HEK293 (cell line): Measurements from ENCODE around the gene SEPTIN5.

ENCODE experiments used
- CTCF ChIA-PET: fragments of 350-600 bp; formaldehyde crosslinking; extraction: SDS; loops from one replicate; lab custom pipeline; 2021; ENCODE audit warnings: antibody characterized with exemption; lab: Yijun Ruan, JAX
- POLR2A ChIA-PET: fragments of 300-600 bp; formaldehyde crosslinking; extraction: SDS; loops from one replicate; lab custom pipeline; 2020; ENCODE audit warnings: antibody characterized with exemption, inconsistent platforms; lab: Yijun Ruan, JAX
- H3K27ac ChIP-seq: fragments of 200-500 bp; sonication (Bioruptor generic); 2 replicates; pipeline ENCODE4 v1.5.1; 2014; ENCODE audit warnings: low read depth, low read length, control low read depth, inconsistent platforms; ENCODE audit errors: extremely low read depth
- H3K36me3 ChIP-seq, 2 experiments: fragments of 200-500 bp in 1 of 2; sonication (Bioruptor generic) in 1 of 2; 1 replicate in 1 of 2; 2 replicates in 1 of 2; pipeline ENCODE4 v1.5.1; 2014 to 2017; ENCODE audit warnings: inconsistent platforms in 2 of 2, low read length in 2 of 2; ENCODE audit not compliant: control insufficient read depth in 2 of 2, insufficient read depth in 1 of 2
- H3K4me1 ChIP-seq: fragments of 200-500 bp; sonication (Bioruptor generic); 2 replicates; pipeline ENCODE4 v1.5.1; 2014; ENCODE audit warnings: mild to moderate bottlenecking, low read length, inconsistent platforms; ENCODE audit not compliant: control insufficient read depth, insufficient read depth
- H3K4me3 ChIP-seq: 2 replicates; pipeline ENCODE4 v1.5.1; 2011; ENCODE audit warnings: low read depth, mild to moderate bottlenecking, control low read depth, low read length, moderate library complexity
- H3K9me3 ChIP-seq: fragments of 200-500 bp; sonication (Bioruptor generic); 2 replicates; pipeline ENCODE4 v1.5.1; 2014; ENCODE audit warnings: low read depth, low read length, inconsistent platforms; ENCODE audit not compliant: control insufficient read depth, insufficient read depth
- GLIS1 ChIP-seq: fragments of 450-650 bp; formaldehyde crosslinking; IDR thresholded peaks from 2 replicates; pipeline ENCODE4 v1.5.1; 2016; ENCODE audit warnings: missing biosample characterization, missing genetic modification characterization
- HOXC10 ChIP-seq: sonication (generic); formaldehyde crosslinking; IDR thresholded peaks from 2 replicates; pipeline ENCODE4 v1.8.1; 2023; ENCODE audit warnings: mild to moderate bottlenecking, missing genetic modification reagents
- IKZF3 ChIP-seq: fragments of 450-650 bp; IDR thresholded peaks from 2 replicates; pipeline ENCODE4 v1.5.0; 2018; ENCODE audit warnings: missing biosample characterization, mild to moderate bottlenecking, missing genetic modification characterization, moderate library complexity
- KLF8 ChIP-seq: fragments of 450-650 bp; formaldehyde crosslinking; IDR thresholded peaks from 2 replicates; pipeline ENCODE4 v1.5.1; 2016; ENCODE audit warnings: missing biosample characterization, missing genetic modification characterization
- KLF9 ChIP-seq: fragments of 450-650 bp; formaldehyde crosslinking; IDR thresholded peaks from 2 replicates; pipeline ENCODE4 v1.5.1; 2016; ENCODE audit warnings: missing biosample characterization, missing genetic modification characterization, low read depth
- PRDM4 ChIP-seq: fragments of 450-650 bp; formaldehyde crosslinking; IDR thresholded peaks from 2 replicates; pipeline ENCODE4 v1.5.1; 2017; ENCODE audit warnings: missing biosample characterization, missing genetic modification characterization
- SCRT1 ChIP-seq: fragments of 450-650 bp; formaldehyde crosslinking; IDR thresholded peaks from 2 replicates; pipeline ENCODE4 v1.5.1; 2016; ENCODE audit warnings: missing biosample characterization, missing genetic modification characterization, borderline replicate concordance
- TCF7L2 ChIP-seq: IDR thresholded peaks from 2 replicates; pipeline ENCODE4 v1.6.1; 2011; ENCODE audit warnings: low read depth, mild to moderate bottlenecking, inconsistent platforms, low read length, moderate library complexity, borderline replicate concordance
- YY2 ChIP-seq: fragments of 450-650 bp; formaldehyde crosslinking; IDR thresholded peaks from 2 replicates; pipeline ENCODE4 v1.5.1; 2016; ENCODE audit warnings: missing biosample characterization, missing genetic modification characterization
- ZBTB7A ChIP-seq: fragments of 450-650 bp; formaldehyde crosslinking; IDR thresholded peaks from 2 replicates; pipeline ENCODE4 v1.5.1; 2016; ENCODE audit warnings: low read depth, missing biosample characterization, missing genetic modification characterization
- ZBTB8A ChIP-seq: fragments of 450-650 bp; formaldehyde crosslinking; IDR thresholded peaks from 2 replicates; pipeline ENCODE4 v1.5.1; 2016; ENCODE audit warnings: missing biosample characterization, missing genetic modification characterization
- ZIC2 ChIP-seq: fragments of 450-650 bp; formaldehyde crosslinking; IDR thresholded peaks from 2 replicates; pipeline ENCODE4 v1.5.1; 2016; ENCODE audit warnings: missing biosample characterization, missing genetic modification characterization
- ZNF114 ChIP-seq: fragments of 450-650 bp; formaldehyde crosslinking; IDR thresholded peaks from 2 replicates; pipeline ENCODE4 v1.5.0; 2017; ENCODE audit warnings: missing biosample characterization, missing genetic modification characterization
- ZNF146 ChIP-seq: fragments of 450-650 bp; formaldehyde crosslinking; IDR thresholded peaks from 2 replicates; pipeline ENCODE4 v1.5.1; 2016; ENCODE audit warnings: missing biosample characterization, missing genetic modification characterization
- ZNF148 ChIP-seq: fragments of 450-650 bp; formaldehyde crosslinking; IDR thresholded peaks from 2 replicates; pipeline ENCODE4 v1.5.0; 2017; ENCODE audit warnings: missing biosample characterization, missing genetic modification characterization, borderline replicate concordance
- ZNF155 ChIP-seq: fragments of 450-650 bp; formaldehyde crosslinking; IDR thresholded peaks from 2 replicates; pipeline ENCODE4 v1.5.1; 2016; ENCODE audit warnings: missing biosample characterization, missing genetic modification characterization
- ZNF175 ChIP-seq: fragments of 450-650 bp; formaldehyde crosslinking; IDR thresholded peaks from 2 replicates; pipeline ENCODE4 v1.5.1; 2016; ENCODE audit warnings: missing biosample characterization, missing genetic modification characterization
- ZNF202 ChIP-seq: fragments of 450-650 bp; formaldehyde crosslinking; IDR thresholded peaks from 2 replicates; pipeline ENCODE4 v1.5.1; 2016; ENCODE audit warnings: missing biosample characterization, missing genetic modification characterization, borderline replicate concordance
- ZNF221 ChIP-seq: fragments of 450-650 bp; formaldehyde crosslinking; IDR thresholded peaks from 2 replicates; pipeline ENCODE4 v1.5.1; 2017; ENCODE audit warnings: missing biosample characterization, missing genetic modification characterization, borderline replicate concordance
- ZNF311 ChIP-seq: fragments of 450-650 bp; formaldehyde crosslinking; IDR thresholded peaks from 2 replicates; pipeline ENCODE4 v1.5.1; 2017; ENCODE audit warnings: missing biosample characterization, missing genetic modification characterization, borderline replicate concordance
- ZNF404 ChIP-seq: fragments of 450-650 bp; formaldehyde crosslinking; IDR thresholded peaks from 2 replicates; pipeline ENCODE4 v1.5.1; 2017; ENCODE audit warnings: missing biosample characterization, missing genetic modification characterization
- ZNF571 ChIP-seq: fragments of 450-650 bp; formaldehyde crosslinking; IDR thresholded peaks from 2 replicates; pipeline ENCODE4 v1.5.0; 2017; ENCODE audit warnings: missing biosample characterization, missing genetic modification characterization
- ZNF585B ChIP-seq: fragments of 450-650 bp; formaldehyde crosslinking; IDR thresholded peaks from 2 replicates; pipeline ENCODE4 v1.5.1; 2016; ENCODE audit warnings: missing biosample characterization, missing genetic modification characterization
- ZNF658 ChIP-seq: fragments of 450-650 bp; formaldehyde crosslinking; IDR thresholded peaks from 2 replicates; pipeline ENCODE4; 2016; ENCODE audit warnings: missing biosample characterization, missing genetic modification characterization
- ZNF791 ChIP-seq: fragments of 450-650 bp; formaldehyde crosslinking; IDR thresholded peaks from 2 replicates; pipeline ENCODE4 v1.5.1; 2016; ENCODE audit warnings: missing biosample characterization, missing genetic modification characterization
- ZNF830 ChIP-seq: fragments of 450-650 bp; IDR thresholded peaks from 2 replicates; pipeline ENCODE4 v1.5.0; 2018; ENCODE audit warnings: missing biosample characterization, missing genetic modification characterization, low read depth, mild to moderate bottlenecking, moderate library complexity
- ZNF837 ChIP-seq: fragments of 450-650 bp; formaldehyde crosslinking; IDR thresholded peaks from 2 replicates; pipeline ENCODE4 v1.5.1; 2016; ENCODE audit warnings: missing biosample characterization, missing genetic modification characterization
- ZXDB ChIP-seq: fragments of 450-650 bp; formaldehyde crosslinking; IDR thresholded peaks from 2 replicates; pipeline ENCODE4 v1.5.1; 2016; ENCODE audit warnings: missing biosample characterization, missing genetic modification characterization
- TF ChIP-seq, protein P1 (sequence below): fragments of 450-650 bp; formaldehyde crosslinking; optimal IDR thresholded peaks from 2 replicates; pipeline ENCODE3; 2016; ENCODE audit warnings: missing biosample characterization, mild to moderate bottlenecking, missing genetic modification characterization

Gene SEPTIN5

GRCh38 chr22:19718456-19719049, 4.2 kb downstream of the SEPTIN5 start:
- no peak overlapping the region; the same call in 1 of the 2 replicates for H3K27ac ChIP-seq
- ChIA-PET POLR2A (no interaction called here), CTCF (interaction anchor here (0.8 to 4.5 kb wide), 2 partner anchors 12 to 40 kb away, joined by 3 to 15 read pairs; no protein-coding TSS in a partner anchor)
- no peaks in the 10 kb centered on the region; the same call in 1 of the 2 replicates for H3K4me1 ChIP-seq
- TF ChIP-seq ZNF791 (no peak), ZNF837 (no peak), ZBTB8A (tag by site-specific recombination) (no peak), GLIS1 (peak; percentile 7; the same call in 1 of the 2 replicates), ZNF221 (no peak), ZNF175 (tag by site-specific recombination) (no peak), ZIC2 (tag by site-specific recombination) (peak; percentile 20; the same call in 1 of the 2 replicates), IKZF3 (tag by site-specific recombination) (no peak), HOXC10 (CRISPR knock-in tag) (no peak), PRDM4 (tag by site-specific recombination) (no peak), SCRT1 (no peak), ZNF202 (tag by site-specific recombination) (no peak), ZNF585B (tag by site-specific recombination) (no peak), ZNF404 (no peak), ZNF658 (tag by site-specific recombination) (no peak), ZNF114 (tag by site-specific recombination) (no peak), YY2 (no peak)
- TF ChIP-seq, protein P1, sequence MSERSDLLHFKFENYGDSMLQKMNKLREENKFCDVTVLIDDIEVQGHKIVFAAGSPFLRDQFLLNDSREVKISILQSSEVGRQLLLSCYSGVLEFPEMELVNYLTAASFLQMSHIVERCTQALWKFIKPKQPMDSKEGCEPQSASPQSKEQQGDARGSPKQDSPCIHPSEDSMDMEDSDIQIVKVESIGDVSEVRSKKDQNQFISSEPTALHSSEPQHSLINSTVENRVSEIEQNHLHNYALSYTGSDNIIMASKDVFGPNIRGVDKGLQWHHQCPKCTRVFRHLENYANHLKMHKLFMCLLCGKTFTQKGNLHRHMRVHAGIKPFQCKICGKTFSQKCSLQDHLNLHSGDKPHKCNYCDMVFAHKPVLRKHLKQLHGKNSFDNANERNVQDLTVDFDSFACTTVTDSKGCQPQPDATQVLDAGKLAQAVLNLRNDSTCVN (tag by site-specific recombination) = no peak
- TF ChIP-seq, all 188 proteins: peak for 2
- Histone ChIP-seq H3K36me3 (peaks cover 0 to 35% of the 10 kb centered on the region in 2 experiments; a peak in 1 of 3 replicates), H3K9me3 (no peaks in the 10 kb centered on the region), H3K4me3 (peak overlapping the region; percentile 44)

GRCh38 chr22:19719050-19719482, 4.8 kb downstream of the SEPTIN5 start:
- Histone ChIP-seq H3K27ac (no peak overlapping the region), H3K4me3 (no peak overlapping the region), H3K4me1 (no peaks in the 10 kb centered on the region; the same call in 1 of the 2 replicates), H3K9me3 (no peaks in the 10 kb centered on the region), H3K36me3 (peaks cover 0 to 35% of the 10 kb centered on the region in 2 experiments; a peak in 1 of 3 replicates)
- POLR2A ChIA-PET = no interaction called here
- CTCF ChIA-PET = interaction anchor here (0.8 to 4.5 kb wide), 3 partner anchors 11 to 191 kb away, joined by 3 to 15 read pairs (median 7); no protein-coding TSS in a partner anchor
- no peak for TF ChIP-seq ZNF155 (tag by site-specific recombination)
- TF ChIP-seq ZBTB7A (tag by site-specific recombination) = no peak
- TF ChIP-seq ZXDB (tag by site-specific recombination) = no peak
- no peak for TF ChIP-seq ZNF830 (tag by site-specific recombination)
- no peak for TF ChIP-seq ZNF571 (tag by site-specific recombination)
- no peak for TF ChIP-seq ZNF146
- no peak for TF ChIP-seq TCF7L2
- no peak for TF ChIP-seq KLF9 (tag by site-specific recombination)
- TF ChIP-seq ZNF175 (tag by site-specific recombination) = no peak
- no peak for TF ChIP-seq ZNF311 (tag by site-specific recombination)
- no peak for TF ChIP-seq KLF8 (tag by site-specific recombination)
- TF ChIP-seq ZBTB8A (tag by site-specific recombination) = no peak
- no peak for TF ChIP-seq ZNF148
